GM19035 (cell line): Measurements from ENCODE around the gene TPSG1.
"Not testable (repeated sequence)": the region's sequence is repeated elsewhere in the genome, so short reads cannot be mapped to it uniquely, and the experiment has no call there.

Experiments
- ATAC-seq: cut with Tn5 transposase; IDR thresholded peaks from one replicate; pipeline ENCODE4 v1.9.1; 2021; ENCODE audit not compliant: unreplicated experiment

TPSG1 gene

GRCh38 chr16:1198671-1199346, 26.3 kb downstream of the TPSG1 start:
- ATAC-seq: not testable (repeated sequence)

- no peak for ATAC-seq
Measured at GRCh38 chr16:1198194-1198593, 26.9 kb downstream of the TPSG1 start.

- ATAC-seq: no peak
Measured at GRCh38 chr16:1197237-1197866, 27.7 kb downstream of the TPSG1 start.

DNA sequence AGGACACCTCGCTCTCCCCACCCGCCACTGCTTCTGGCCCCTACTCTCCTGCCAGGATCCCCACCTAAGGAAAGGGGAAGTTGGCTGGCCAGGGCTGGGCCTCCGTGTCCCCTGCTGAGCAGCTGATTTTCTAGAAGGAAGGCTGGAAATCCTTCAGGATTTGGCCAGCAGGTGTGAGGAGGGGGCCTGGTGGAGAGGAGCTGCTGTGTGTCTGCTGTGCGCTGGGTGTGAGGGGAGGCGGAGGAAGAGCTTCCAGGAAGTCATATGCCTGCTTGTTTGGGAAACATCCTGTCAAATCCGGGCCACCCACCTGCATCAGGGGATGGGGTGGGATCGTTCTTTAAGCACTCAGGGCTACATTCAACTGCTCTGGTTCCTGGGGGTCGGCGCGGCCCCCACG, 28.6 kb downstream of the TPSG1 start:
- no peak for ATAC-seq

GRCh38 chr16:1195393-1195666, 29.7 kb downstream of the TPSG1 start:
- no peak for ATAC-seq

DNA sequence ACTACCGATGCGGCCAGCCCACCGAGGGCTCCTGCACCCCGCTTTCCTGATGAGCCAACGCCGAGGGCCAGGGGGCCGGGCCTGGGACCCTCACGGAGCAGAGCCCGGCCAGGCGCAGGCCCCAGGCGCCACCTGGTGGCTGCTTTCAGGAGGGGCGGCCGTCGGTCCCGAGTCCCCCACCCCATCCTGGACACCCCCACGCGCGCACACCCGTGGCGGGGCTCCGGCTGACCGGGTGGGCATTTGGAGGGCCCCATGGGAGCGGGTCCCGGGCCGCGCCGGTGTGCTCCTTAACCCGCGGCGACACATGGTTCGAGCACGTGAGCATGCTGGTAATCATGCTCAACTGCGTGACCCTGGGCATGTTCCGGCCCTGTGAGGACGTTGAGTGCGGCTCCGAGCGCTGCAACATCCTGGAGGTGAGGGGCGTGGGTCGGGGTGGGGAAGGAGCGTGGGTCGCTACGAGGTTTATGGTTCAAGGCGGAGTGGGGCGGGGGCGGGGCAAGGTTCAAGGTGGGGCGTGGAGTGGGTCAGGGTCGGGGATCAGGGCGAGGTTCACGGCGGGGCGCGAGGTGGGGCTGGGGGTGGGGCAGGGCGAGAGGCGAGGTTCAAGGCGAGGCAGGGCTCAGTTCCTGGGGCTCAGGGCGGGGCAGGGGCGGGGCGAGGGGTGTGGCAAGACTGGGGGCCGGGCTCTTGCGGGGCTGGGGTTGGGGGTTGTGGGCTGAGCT, 30.2 kb downstream of the TPSG1 start:
- no peak for ATAC-seq

DNA sequence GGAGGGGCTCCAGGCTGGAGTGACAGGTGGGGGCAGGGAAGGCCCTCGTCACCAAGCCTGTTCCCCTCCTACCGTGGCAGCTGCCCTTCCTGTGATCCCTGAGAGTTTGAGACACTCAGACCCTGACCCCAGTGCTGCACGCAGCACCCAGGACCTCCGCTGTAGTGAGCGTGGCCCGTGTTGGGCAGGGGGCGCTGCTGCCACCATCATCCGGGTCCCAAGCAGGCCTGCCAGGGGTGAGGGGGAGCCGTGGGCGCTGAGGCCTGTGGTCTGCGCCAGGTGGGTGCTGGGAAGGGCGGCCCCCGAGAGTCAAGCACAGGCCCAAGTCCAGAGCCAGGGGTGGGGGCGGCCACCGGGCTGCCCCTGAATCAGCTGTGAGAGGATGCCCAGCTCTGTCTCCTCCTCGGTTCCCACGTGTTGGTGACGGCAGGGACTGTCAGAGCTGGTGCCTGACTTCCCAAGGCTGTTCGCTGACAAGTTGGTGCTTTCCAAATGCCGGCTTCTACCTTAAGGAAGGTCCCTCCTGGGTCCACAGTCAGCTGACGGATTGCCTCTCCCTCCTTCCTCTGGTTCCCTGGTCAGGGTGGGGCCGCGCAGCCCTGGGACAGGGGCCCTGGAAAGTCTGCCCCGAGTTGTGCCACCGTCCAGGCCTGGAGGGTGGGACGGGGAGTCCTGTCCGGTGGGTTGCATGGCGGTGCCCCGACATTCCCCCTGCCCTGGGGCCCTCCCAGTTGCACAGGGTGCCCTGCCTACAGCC, 31.1 kb downstream of the TPSG1 start:
- ATAC-seq: no peak

DNA sequence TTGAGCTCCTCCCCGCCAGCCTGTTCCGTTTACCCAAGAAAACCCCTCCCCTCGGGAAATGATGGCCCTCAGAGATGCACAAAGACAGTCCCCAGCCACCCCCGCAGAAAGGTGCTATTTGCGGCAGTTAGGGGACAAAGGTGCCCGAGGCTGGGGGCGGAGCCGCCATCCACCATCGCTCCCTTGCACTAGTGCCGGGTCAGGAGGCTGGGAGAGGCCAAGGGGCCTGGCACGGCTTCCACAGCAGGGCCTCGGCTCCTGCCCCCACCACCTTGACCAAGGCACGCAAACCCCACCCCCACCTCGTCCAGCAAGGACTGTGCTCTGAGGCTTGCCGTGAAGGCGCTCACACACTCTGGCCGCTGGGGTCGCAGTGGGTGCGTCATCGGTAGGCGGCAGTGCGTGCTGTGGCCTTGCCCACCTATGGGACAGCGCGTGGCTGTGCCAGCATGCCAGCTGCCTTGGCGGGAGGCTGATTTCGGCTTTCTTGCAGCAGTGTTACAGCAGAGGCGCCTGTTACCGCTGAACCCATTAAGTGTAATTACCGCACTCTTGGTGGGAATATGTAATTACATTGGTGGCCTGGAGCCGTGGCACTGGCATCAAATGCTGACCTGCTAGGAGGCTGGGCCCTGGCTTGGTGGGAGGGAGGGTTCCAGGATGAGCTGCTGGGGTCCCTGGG, 31.8 kb downstream of the TPSG1 start:
- no peak for ATAC-seq

DNA sequence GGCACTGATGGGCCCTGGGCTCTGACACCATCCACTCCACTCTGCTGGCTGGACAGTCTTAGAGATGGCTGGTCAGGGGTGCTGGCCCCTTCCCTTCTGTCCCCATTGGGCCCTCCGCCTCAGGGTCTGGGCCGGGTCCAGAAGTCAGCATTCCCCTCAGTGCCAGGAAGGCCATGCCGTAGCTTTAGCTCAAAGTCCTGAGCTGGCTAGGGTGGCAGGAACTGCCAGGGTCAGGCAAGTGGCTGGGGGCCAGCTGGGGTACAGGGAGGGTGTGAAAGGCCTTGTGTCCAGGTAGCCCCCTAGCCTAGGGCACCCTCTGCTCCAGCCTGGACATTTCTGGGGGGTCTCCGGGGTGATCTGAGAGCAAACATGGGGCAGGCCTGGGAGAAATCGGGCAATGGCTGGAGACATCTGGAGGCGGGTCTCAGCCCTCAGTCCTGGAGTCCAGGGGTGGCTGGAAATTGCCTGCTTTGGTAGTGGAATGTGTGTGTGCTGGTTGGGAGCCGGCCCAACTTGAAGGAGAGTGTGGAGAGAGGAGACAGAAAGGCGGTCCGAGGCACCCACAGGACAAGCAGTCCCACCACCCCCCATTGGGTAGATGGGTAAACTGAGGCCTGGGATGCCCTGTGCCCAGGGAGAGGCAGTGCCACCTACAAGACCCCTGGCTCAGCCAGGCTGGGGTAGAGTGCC, 32.5 kb downstream of the TPSG1 start:
- no peak for ATAC-seq

- not testable (repeated sequence) for ATAC-seq
Measured at GRCh38 chr16:1190789-1191188, 34.3 kb downstream of the TPSG1 start.

DNA sequence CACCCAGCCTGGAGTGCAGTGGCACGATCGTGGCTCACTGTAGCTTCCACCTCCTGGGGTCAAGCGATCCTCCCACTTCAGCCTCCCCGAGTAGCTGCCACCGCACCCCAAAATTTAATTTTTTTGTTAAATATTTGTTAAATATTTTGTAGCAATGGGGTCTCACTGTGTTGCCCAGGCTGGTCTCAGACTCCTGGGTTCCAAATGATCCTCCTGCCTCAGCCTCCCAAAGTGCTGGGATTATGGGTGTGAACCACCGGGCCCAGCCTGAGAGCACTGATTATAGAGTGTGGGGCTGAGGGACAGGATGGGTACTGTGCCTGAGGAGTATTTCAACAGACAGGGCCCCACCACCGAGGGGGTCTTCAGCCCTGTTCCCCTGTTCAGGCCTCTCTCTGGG, 35.6 kb downstream of the TPSG1 start:
- no peak for ATAC-seq

DNA sequence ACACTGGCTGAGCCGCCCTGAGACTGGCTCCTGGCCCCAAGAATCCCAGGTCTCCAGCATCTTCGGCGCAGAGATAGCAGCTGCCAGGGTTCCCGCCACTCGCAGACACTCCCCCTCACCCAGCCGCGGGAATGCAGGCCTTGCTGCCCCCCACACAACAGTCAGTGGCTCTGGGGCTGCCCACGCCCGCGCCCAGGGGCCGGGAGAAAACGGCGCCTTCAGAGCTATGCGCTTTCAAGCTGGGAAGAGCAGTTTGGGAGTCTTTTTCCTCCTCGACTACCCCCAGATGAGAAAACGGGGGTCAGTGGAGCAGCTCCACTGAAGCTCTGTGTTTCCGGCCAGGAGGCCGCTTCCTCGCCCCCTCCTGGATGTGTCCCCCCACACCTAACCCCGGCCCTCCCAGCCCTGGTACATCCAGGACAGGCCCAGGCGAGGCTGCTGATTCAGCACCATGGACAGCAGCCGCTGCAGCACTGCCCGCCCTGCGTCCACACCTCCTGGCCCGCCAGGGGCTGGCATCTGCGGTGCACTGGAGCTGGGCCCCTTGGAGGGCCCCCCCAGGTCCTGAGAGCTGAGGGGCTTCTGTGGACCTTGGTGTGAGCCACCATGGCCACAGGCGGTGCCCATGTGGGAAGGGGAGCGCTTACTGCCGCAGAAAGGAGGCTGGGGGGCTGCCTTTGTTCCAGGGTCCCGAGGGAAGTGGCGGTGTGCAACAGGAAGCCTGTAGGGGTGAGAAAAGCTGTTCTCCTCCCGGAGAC, 36.5 kb downstream of the TPSG1 start:
- ATAC-seq: no peak

GRCh38 chr16:1185460-1186207, 39.4 kb downstream of the TPSG1 start:
- ATAC-seq: not testable (repeated sequence)

GRCh38 chr16:1184980-1185379, 40.1 kb downstream of the TPSG1 start:
- ATAC-seq: no peak

DNA sequence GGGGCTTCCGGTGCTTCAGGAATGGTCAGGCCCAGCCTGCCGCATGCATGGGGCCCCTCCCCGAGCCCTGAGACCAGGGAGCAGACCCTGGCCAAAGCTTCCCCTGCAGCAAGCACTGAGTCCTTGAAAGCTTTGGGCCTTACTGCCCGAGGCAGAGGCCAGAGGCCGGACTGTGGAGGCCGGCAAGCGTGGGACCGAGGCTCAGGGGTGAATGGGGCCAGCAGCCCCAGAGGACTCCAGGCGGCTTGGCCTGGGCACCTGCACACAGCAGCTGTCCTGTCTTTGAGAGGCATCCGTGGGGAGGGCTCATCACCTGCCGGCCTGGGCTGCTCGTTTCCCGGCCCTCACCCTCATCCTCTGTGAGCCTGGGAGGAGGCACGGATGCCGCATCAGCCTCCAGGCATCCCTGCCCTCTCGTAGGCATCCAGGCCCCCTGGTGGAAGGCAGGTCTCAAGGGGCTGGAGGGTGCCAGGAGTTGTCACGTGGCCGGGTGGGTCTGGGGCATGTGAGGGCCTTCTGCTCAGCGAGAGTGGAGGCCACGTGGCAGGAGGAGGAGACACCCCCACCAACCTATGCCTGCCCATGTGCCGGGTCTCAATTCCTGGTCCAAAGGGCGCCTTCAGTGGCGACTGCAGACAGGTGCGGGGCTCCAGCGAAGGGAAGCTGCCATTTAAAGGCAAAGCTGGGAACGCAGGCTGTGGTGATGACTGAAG, 40.8 kb downstream of the TPSG1 start:
- no peak for ATAC-seq

- ATAC-seq: no peak
Measured at GRCh38 chr16:1182950-1183907, 41.8 kb downstream of the TPSG1 start.

- ATAC-seq: no peak
Measured at GRCh38 chr16:1182316-1182671, 42.8 kb downstream of the TPSG1 start.
